CD4-positive, alpha-beta T cell (primary cell): ENCODE data around the gene PGM1. TPM values are rescaled to one million over a fixed set of nuclear protein-coding genes. Genes with fewer than 3 reads are reported as not detected.

ENCODE experiments used
- ATAC-seq: fragments of 200-7000 bp; cut with Tn5 transposase; one replicate; pipeline ENCODE4 v1.10.0; 2022; ENCODE audit warnings: mild to moderate bottlenecking; ENCODE audit not compliant: poor library complexity
- CTCF ChIA-PET: fragments of 350-600 bp; sonication (Branson Sonifier 250); formaldehyde crosslinking; loops from one replicate; lab custom pipeline; 2021; ENCODE audit warnings: antibody characterized with exemption, inconsistent platforms; lab: Charles Lee
- POLR2A ChIA-PET: fragments of 350-600 bp; sonication (Branson Sonifier 250); formaldehyde crosslinking; loops from one replicate; lab custom pipeline; 2021; ENCODE audit warnings: antibody characterized with exemption, inconsistent platforms; lab: Charles Lee
- DNase-seq, 14 experiments: peaks; one replicate each; pipeline ENCODE4 v3.0.0-alpha.2; 2013 to 2020; ENCODE audit warnings: mixed read lengths in 2 of 14
- H3K27ac ChIP-seq, 2 donors: one replicate each; pipeline versions ENCODE4 v1.5.1 to v1.7.0; 2013; ENCODE audit warnings: low read length in 2 of 2, low read depth in 1 of 2, mild to moderate bottlenecking in 1 of 2
- H3K27me3 ChIP-seq, 2 experiments: 1 replicate in 1 of 2; 2 replicates in 1 of 2; pipeline versions ENCODE4 v1.6.1 to v1.7.0; 2013; ENCODE audit warnings: low read length in 2 of 2, control low read depth in 1 of 2, mild to moderate bottlenecking in 1 of 2, moderate library complexity in 1 of 2; ENCODE audit not compliant: insufficient read depth in 2 of 2, control insufficient read depth in 1 of 2
- H3K36me3 ChIP-seq: one replicate; pipeline ENCODE4 v1.6.1; 2013; ENCODE audit warnings: low read length, control low read depth; ENCODE audit not compliant: insufficient read depth
- H3K4me1 ChIP-seq: one replicate; pipeline ENCODE4 v1.6.1; 2013; ENCODE audit warnings: low read length, control low read depth; ENCODE audit not compliant: insufficient read depth
- H3K4me3 ChIP-seq: one replicate; pipeline ENCODE4 v1.5.1; 2013; ENCODE audit warnings: mild to moderate bottlenecking, low read length, moderate library complexity
- H3K9me3 ChIP-seq, 2 experiments: 1 replicate in 1 of 2; 2 replicates in 1 of 2; pipeline versions ENCODE4 v1.6.1 to v1.7.0; 2013; ENCODE audit warnings: low read length in 2 of 2, mild to moderate bottlenecking in 2 of 2, control low read depth in 1 of 2, moderate library complexity in 1 of 2; ENCODE audit not compliant: control insufficient read depth in 1 of 2, insufficient read depth in 1 of 2
- H3K27ac Mint-ChIP-seq: one replicate; pipeline ENCODE4 v1.8.0; 2020; ENCODE audit warnings: mixed read lengths
- H3K27me3 Mint-ChIP-seq: one replicate; pipeline ENCODE4 v1.8.0; 2021; ENCODE audit warnings: mixed read lengths
- H3K36me3 Mint-ChIP-seq: one replicate; pipeline ENCODE4 v1.8.0; 2021; ENCODE audit warnings: low read depth, mixed read lengths
- H3K4me1 Mint-ChIP-seq: one replicate; pipeline ENCODE4 v1.8.0; 2021; ENCODE audit warnings: low read depth, mixed read lengths
- H3K4me3 Mint-ChIP-seq: one replicate; pipeline ENCODE4 v1.8.0; 2020; ENCODE audit warnings: mild to moderate bottlenecking, mixed read lengths
- H3K9me3 Mint-ChIP-seq: one replicate; pipeline ENCODE4 v1.8.0; 2020; ENCODE audit warnings: mixed read lengths
- CTCF ChIP-seq: fragments of 200-600 bp; IDR thresholded peaks from one replicate; pipeline ENCODE4 v1.8.0; 2022; ENCODE audit warnings: antibody characterized with exemption, mild to moderate bottlenecking
- intact Hi-C, 2 experiments: fragments of 100-400 bp; cut with DNase I in 1 of 2; cut with micrococcal nuclease in 1 of 2; formaldehyde crosslinking; loops; one replicate each; pipeline versions ENCODE4 v1.15.1 to v1.9.0; 2023 to 2025; cut with DNase I, micrococcal nuclease
- total RNA-seq, 174 experiments: library from RNA in 2 of 174; stranded (reverse) in 2 of 174; gene quantifications; one replicate each; pipeline ENCODE4 v1.2.3 and lab custom pipeline; 2021 to 2026

PGM1 gene
- total RNA-seq, 2 experiments from 2014 or later: 5.4 to 5.6 TPM

- intact Hi-C loops: no loop called here
- no peaks in the 10 kb centered on the region for H3K4me1 ChIP-seq
- Mint-ChIP-seq H3K27me3 (no peaks in the 10 kb centered on the region), H3K9me3 (no peaks in the 10 kb centered on the region), H3K36me3 (peaks cover 73% of the 10 kb centered on the region), H3K4me1 (no peaks in the 10 kb centered on the region), H3K4me3 (no peak overlapping the region), H3K27ac (no peak overlapping the region)
- TF ChIP-seq CTCF: no peak
- no peak overlapping the region for H3K27ac ChIP-seq
- no peaks in the 10 kb centered on the region for H3K27me3 ChIP-seq
- ATAC-seq (no peak), DNase-seq (no peak)
- CTCF ChIA-PET: no interaction called here
- POLR2A ChIA-PET: no interaction called here
- no peak overlapping the region for H3K4me3 ChIP-seq
- peaks cover 30% of the 10 kb centered on the region for H3K36me3 ChIP-seq
- no peaks in the 10 kb centered on the region for H3K9me3 ChIP-seq
These were observed 48.4 kb downstream of the PGM1 start for GRCh38 chr1:63641615-63642014.

DNA sequence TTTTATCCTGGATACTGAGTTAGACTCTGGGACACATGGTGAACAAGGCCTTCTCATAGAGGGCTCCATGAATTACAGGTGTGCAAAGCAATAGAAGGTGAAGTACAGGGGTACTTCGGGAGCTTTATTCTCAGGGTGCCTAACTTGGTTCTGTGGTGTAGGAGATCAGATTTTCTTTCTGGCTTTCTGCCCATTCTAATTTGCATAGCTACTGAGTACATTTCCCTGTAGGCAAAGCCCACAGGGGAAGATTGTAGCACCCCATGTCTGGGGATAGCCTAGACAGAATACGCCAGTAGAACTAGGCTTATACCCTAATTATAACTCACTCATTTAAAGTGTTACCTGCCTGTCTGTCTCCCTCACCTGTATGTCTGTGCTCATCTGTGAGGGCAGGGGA is 49.7 kb downstream of the PGM1 start:
- no peak for TF ChIP-seq CTCF
- Histone ChIP-seq H3K4me3 (no peak overlapping the region), H3K36me3 (peaks cover 22% of the 10 kb centered on the region), H3K27me3 (no peaks in the 10 kb centered on the region), H3K27ac (no peak overlapping the region), H3K4me1 (no peaks in the 10 kb centered on the region), H3K9me3 (no peaks in the 10 kb centered on the region)
- POLR2A ChIA-PET: no interaction called here
- CTCF ChIA-PET: no interaction called here
- DNase-seq: no peak
- no peak overlapping the region for H3K4me3 Mint-ChIP-seq
- no peak overlapping the region for H3K27ac Mint-ChIP-seq
- intact Hi-C loops: no loop called here
- peaks cover 63% of the 10 kb centered on the region for H3K36me3 Mint-ChIP-seq
- H3K27me3 Mint-ChIP-seq: no peaks in the 10 kb centered on the region
- no peak for ATAC-seq
- H3K4me1 Mint-ChIP-seq: no peaks in the 10 kb centered on the region
- H3K9me3 Mint-ChIP-seq: no peaks in the 10 kb centered on the region

DNA sequence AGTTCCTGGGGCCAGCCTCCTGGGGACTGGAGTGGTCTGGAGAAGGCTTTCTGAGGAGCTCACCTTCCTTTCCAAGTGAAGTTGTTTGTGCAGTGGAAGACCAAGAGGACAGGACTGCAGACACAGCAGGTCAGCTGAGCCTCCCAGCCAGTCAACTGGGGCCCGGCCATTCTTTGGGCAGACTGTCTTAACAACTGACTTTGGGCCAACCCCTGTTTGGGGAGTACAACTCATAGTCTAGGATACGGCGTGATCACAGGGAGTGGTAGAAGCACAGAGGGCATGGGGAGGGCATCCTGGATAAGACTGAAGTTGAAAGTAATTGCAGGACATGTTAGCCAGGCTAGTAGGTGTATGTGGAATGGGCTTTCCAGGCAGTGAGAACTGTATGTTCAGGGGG is 50.3 kb downstream of the PGM1 start:
- H3K27me3 ChIP-seq: no peaks in the 10 kb centered on the region
- no peak overlapping the region for H3K27ac ChIP-seq
- no peak overlapping the region for H3K4me3 ChIP-seq
- H3K4me3 Mint-ChIP-seq: no peak overlapping the region
- H3K9me3 ChIP-seq: no peaks in the 10 kb centered on the region
- no peaks in the 10 kb centered on the region for H3K4me1 Mint-ChIP-seq
- TF ChIP-seq CTCF: no peak
- H3K36me3 ChIP-seq: peaks cover 17% of the 10 kb centered on the region
- H3K4me1 ChIP-seq: no peaks in the 10 kb centered on the region
- peaks cover 63% of the 10 kb centered on the region for H3K36me3 Mint-ChIP-seq
- H3K27me3 Mint-ChIP-seq: no peaks in the 10 kb centered on the region
- CTCF ChIA-PET: no interaction called here
- intact Hi-C loops: no loop called here
- no peaks in the 10 kb centered on the region for H3K9me3 Mint-ChIP-seq
- POLR2A ChIA-PET: no interaction called here
- ATAC-seq: no peak
- DNase-seq: no peak
- no peak overlapping the region for H3K27ac Mint-ChIP-seq
